K562 (cell line): Measurements from ENCODE around the gene RPLP2. TPM values are rescaled to one million over a fixed set of nuclear protein-coding genes. Genes with fewer than 3 reads are reported as not detected.
A peak's percentile ranks its signal among the peaks of the same experiment; 100 is the strongest.

Experiments used
- C11orf30 ChIP-seq: fragments of 450-650 bp; IDR thresholded peaks from 2 replicates; pipeline ENCODE4 v1.6.1; 2016; ENCODE audit warnings: low read depth, mild to moderate bottlenecking
- CBFB ChIP-seq: sonication (generic); formaldehyde crosslinking; IDR thresholded peaks from 2 replicates; pipeline ENCODE4 v1.4.0; 2020; ENCODE audit warnings: mild to moderate bottlenecking, missing genetic modification reagents
- CCNT2 ChIP-seq: IDR thresholded peaks from 2 replicates; pipeline ENCODE4 v1.6.1; 2011; ENCODE audit warnings: borderline replicate concordance, low read depth, mild to moderate bottlenecking, moderate library complexity, mixed read lengths, low read length; ENCODE audit not compliant: insufficient read length; ENCODE audit errors: extremely low read depth
- HMG20A ChIP-seq: fragments of 450-650 bp; formaldehyde crosslinking; conservative IDR thresholded peaks from 2 replicates; pipeline ENCODE4 v1.4.0; 2020; ENCODE audit warnings: mild to moderate bottlenecking, mixed read lengths
- HNRNPLL ChIP-seq: fragments of 200-400 bp; formaldehyde crosslinking; IDR thresholded peaks from 2 replicates; pipeline ENCODE4 v1.6.1; 2017; ENCODE audit warnings: low read length, low read depth, mild to moderate bottlenecking; ENCODE audit not compliant: poor library complexity, severe bottlenecking
- KDM4B ChIP-seq, 2 experiments: fragments of 450-650 bp in 1 of 2; sonication (generic) in 1 of 2; IDR thresholded peaks; 2 replicates each; pipeline ENCODE4 v1.6.1; 2016 to 2017; ENCODE audit warnings: borderline replicate concordance in 2 of 2, antibody characterized with exemption in 1 of 2, low read depth in 1 of 2, mild to moderate bottlenecking in 1 of 2
- SRSF3 ChIP-seq: fragments of 200-400 bp; formaldehyde crosslinking; IDR thresholded peaks from 2 replicates; pipeline ENCODE4 v1.6.1; 2016; ENCODE audit warnings: mild to moderate bottlenecking, low read length, moderate library complexity; ENCODE audit not compliant: insufficient read depth
- STAG1 ChIP-seq: sonication (generic); formaldehyde crosslinking; IDR thresholded peaks from 2 replicates; pipeline ENCODE4 v1.5.0; 2020; ENCODE audit warnings: missing genetic modification reagents, borderline replicate concordance
- TCF7 ChIP-seq: sonication (generic); IDR thresholded peaks from 2 replicates; pipeline ENCODE4 v1.6.1; 2016; ENCODE audit warnings: antibody characterized with exemption, borderline replicate concordance
- ZBTB7A ChIP-seq: IDR thresholded peaks from 2 replicates; pipeline ENCODE4 v1.6.1; 2011; ENCODE audit warnings: low read depth, mild to moderate bottlenecking, low read length, moderate library complexity, borderline replicate concordance; ENCODE audit not compliant: control insufficient read depth
- ZNF23 ChIP-seq: fragments of 250-450 bp; sonication (Bioruptor Pico); IDR thresholded peaks from 2 replicates; pipeline ENCODE4 v1.4.0; 2020; ENCODE audit warnings: mild to moderate bottlenecking
- ZNF263 ChIP-seq: sonication (generic); formaldehyde crosslinking; IDR thresholded peaks from 2 replicates; pipeline ENCODE4 v1.8.0; 2022; ENCODE audit warnings: mild to moderate bottlenecking, missing genetic modification reagents, borderline replicate concordance
- polyA plus RNA-seq, 8 experiments: library from polyadenylated mRNA; depleted of rRNA in 4 of 8; stranded (reverse) in 5 of 8; unstranded in 3 of 8; fragments of >200 nt; fragmentation: Nextera tagmentation in 2 of 8; fragmentation: Illumina TruSeq in 1 of 8; extraction: Ambion mirVana in 2 of 8; extraction: Trizol in 1 of 8; gene quantifications; 2 replicates each; pipeline versions ENCODE4 v1.2.1 to v1.2.3, GENCODE V29; 2011 to 2014; ENCODE audit warnings: inconsistent platforms in 1 of 8, missing spikeins in 1 of 8
- total RNA-seq, 7 experiments: library from RNA; depleted of rRNA in 6 of 7; stranded (reverse); fragments of >200 nt in 6 of 7; fragmentation: Illumina TruSeq in 2 of 7; extraction: Trizol in 2 of 7; gene quantifications; 2 replicates each; pipeline versions ENCODE4 v1.2.1 to v1.2.3, GENCODE V29; 2011 to 2021; ENCODE audit warnings: low replicate concordance in 1 of 7
- TF ChIP-seq, protein P1 (sequence below): fragments of 200-400 bp; formaldehyde crosslinking; IDR thresholded peaks from 2 replicates; pipeline ENCODE4 v1.6.1; 2017; ENCODE audit warnings: mild to moderate bottlenecking, low read depth, low read length, moderate library complexity
- TF ChIP-seq, protein P2 (sequence below): fragments of 250-450 bp; sonication (Bioruptor Pico); IDR thresholded peaks from 2 replicates; pipeline ENCODE4 v1.8.0; 2021; ENCODE audit warnings: borderline replicate concordance, mild to moderate bottlenecking, moderate library complexity; ENCODE audit not compliant: poor library complexity, severe bottlenecking
- TF ChIP-seq, protein P3 (sequence below): conservative IDR thresholded peaks from 2 replicates; pipeline ENCODE4 v1.6.1; 2011; ENCODE audit warnings: low read depth, mild to moderate bottlenecking, low read length; ENCODE audit not compliant: control insufficient read depth
- TF ChIP-seq, protein P4 (sequence below): fragments of 250-450 bp; sonication (Bioruptor Pico); IDR thresholded peaks from 2 replicates; pipeline ENCODE4 v1.8.0; 2022; ENCODE audit warnings: moderate library complexity, mild to moderate bottlenecking, inconsistent platforms
- TF ChIP-seq, protein P5 (sequence below): fragments of 450-650 bp; IDR thresholded peaks from 2 replicates; pipeline ENCODE4 v1.6.1; 2014; ENCODE audit warnings: low read depth, mild to moderate bottlenecking, moderate library complexity, borderline replicate concordance
- TF ChIP-seq, protein P6 (sequence below): sonication (generic); formaldehyde crosslinking; IDR thresholded peaks from 2 replicates; pipeline ENCODE4 v1.8.1; 2023; ENCODE audit warnings: mild to moderate bottlenecking, missing genetic modification reagents, moderate library complexity

The RPLP2 gene
- total and polyA plus RNA-seq, 9 of the 15 experiments (the other 6 are each of a cell fraction or from before 2014, with no cell fraction given) = 528 to 3,807 (median 1,633) TPM

- TF ChIP-seq KDM4B (IDR thresholded peaks at IDR 0.05; ENCODE audit: borderline replicate concordance in 2 of 2, low read depth in 1 of 2) (no peak), SRSF3 (no peak), CCNT2 (no peak), HMG20A (no peak), C11orf30 (no peak), ZNF263 (CRISPR knock-in tag) (no peak; the same call in 1 of the 2 replicates), ZBTB7A (no peak), ZNF23 (no peak), TCF7 (no peak), CBFB (CRISPR knock-in tag) (no peak), HNRNPLL (no peak), STAG1 (0 out of 2 replicates have a peak, but pooled peaks have one; percentile 22)
- TF ChIP-seq, protein P1, sequence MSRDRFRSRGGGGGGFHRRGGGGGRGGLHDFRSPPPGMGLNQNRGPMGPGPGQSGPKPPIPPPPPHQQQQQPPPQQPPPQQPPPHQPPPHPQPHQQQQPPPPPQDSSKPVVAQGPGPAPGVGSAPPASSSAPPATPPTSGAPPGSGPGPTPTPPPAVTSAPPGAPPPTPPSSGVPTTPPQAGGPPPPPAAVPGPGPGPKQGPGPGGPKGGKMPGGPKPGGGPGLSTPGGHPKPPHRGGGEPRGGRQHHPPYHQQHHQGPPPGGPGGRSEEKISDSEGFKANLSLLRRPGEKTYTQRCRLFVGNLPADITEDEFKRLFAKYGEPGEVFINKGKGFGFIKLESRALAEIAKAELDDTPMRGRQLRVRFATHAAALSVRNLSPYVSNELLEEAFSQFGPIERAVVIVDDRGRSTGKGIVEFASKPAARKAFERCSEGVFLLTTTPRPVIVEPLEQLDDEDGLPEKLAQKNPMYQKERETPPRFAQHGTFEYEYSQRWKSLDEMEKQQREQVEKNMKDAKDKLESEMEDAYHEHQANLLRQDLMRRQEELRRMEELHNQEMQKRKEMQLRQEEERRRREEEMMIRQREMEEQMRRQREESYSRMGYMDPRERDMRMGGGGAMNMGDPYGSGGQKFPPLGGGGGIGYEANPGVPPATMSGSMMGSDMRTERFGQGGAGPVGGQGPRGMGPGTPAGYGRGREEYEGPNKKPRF = no peak
- TF ChIP-seq, protein P2, sequence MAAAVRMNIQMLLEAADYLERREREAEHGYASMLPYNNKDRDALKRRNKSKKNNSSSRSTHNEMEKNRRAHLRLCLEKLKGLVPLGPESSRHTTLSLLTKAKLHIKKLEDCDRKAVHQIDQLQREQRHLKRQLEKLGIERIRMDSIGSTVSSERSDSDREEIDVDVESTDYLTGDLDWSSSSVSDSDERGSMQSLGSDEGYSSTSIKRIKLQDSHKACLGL = peak; percentile 44
- TF ChIP-seq, protein P3, sequence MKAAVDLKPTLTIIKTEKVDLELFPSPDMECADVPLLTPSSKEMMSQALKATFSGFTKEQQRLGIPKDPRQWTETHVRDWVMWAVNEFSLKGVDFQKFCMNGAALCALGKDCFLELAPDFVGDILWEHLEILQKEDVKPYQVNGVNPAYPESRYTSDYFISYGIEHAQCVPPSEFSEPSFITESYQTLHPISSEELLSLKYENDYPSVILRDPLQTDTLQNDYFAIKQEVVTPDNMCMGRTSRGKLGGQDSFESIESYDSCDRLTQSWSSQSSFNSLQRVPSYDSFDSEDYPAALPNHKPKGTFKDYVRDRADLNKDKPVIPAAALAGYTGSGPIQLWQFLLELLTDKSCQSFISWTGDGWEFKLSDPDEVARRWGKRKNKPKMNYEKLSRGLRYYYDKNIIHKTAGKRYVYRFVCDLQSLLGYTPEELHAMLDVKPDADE = no peak; the same call in 1 of the 2 replicates
- TF ChIP-seq, protein P4, sequence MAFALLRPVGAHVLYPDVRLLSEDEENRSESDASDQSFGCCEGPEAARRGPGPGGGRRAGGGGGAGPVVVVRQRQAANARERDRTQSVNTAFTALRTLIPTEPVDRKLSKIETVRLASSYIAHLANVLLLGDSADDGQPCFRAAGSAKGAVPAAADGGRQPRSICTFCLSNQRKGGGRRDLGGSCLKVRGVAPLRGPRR (CRISPR knock-in tag) = no peak
- TF ChIP-seq, protein P5, sequence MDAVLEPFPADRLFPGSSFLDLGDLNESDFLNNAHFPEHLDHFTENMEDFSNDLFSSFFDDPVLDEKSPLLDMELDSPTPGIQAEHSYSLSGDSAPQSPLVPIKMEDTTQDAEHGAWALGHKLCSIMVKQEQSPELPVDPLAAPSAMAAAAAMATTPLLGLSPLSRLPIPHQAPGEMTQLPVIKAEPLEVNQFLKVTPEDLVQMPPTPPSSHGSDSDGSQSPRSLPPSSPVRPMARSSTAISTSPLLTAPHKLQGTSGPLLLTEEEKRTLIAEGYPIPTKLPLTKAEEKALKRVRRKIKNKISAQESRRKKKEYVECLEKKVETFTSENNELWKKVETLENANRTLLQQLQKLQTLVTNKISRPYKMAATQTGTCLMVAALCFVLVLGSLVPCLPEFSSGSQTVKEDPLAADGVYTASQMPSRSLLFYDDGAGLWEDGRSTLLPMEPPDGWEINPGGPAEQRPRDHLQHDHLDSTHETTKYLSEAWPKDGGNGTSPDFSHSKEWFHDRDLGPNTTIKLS = peak; percentile 53; the same call in 1 of the 2 replicates
- TF ChIP-seq, protein P6, sequence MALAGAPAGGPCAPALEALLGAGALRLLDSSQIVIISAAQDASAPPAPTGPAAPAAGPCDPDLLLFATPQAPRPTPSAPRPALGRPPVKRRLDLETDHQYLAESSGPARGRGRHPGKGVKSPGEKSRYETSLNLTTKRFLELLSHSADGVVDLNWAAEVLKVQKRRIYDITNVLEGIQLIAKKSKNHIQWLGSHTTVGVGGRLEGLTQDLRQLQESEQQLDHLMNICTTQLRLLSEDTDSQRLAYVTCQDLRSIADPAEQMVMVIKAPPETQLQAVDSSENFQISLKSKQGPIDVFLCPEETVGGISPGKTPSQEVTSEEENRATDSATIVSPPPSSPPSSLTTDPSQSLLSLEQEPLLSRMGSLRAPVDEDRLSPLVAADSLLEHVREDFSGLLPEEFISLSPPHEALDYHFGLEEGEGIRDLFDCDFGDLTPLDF (CRISPR knock-in tag) = no peak
These were observed 12.3 kb upstream of the RPLP2 start (continued) for GRCh38 chr11:797296-798092.
